Measurements from ENCODE around the gene RNF169.
"Not testable (repeated sequence)": the region's sequence is repeated elsewhere in the genome, so short reads cannot be mapped to it uniquely, and the experiment has no call there.

DNA sequence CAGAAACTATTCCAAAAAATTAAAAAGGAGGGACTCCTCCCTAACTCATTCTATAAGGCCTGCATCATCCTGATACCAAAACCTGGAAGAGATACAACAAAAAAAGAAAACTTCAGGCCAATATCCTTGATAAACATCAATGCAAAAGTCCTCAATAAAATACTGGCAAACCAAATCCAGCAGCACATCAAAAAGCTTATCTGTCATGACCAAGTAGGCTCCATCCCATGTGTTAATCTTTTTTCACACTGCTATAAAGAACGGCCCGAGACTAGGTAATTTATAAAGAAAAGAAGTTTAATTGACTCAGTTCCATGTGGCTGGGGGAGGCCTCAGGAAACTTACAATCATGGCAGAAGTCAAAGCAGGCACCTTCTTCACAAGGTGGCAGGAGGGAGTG is 76.9 kb downstream of the RNF169 start:
- not testable (repeated sequence) for TF ChIP-seq MAFK (IDR thresholded peaks at IDR 0.05; ENCODE audit: low read length); MYC (IDR thresholded peaks at IDR 0.05; ENCODE audit: low read depth, low read length); MYC (CRISPR knock-in tag; IDR thresholded peaks at IDR 0.05; ENCODE audit: borderline replicate concordance, low read depth); TAF1 (IDR thresholded peaks at IDR 0.05; ENCODE audit: control insufficient read depth, extremely low read depth, insufficient read depth, low read length, severe bottlenecking)
- TF ChIP-seq, protein P1, sequence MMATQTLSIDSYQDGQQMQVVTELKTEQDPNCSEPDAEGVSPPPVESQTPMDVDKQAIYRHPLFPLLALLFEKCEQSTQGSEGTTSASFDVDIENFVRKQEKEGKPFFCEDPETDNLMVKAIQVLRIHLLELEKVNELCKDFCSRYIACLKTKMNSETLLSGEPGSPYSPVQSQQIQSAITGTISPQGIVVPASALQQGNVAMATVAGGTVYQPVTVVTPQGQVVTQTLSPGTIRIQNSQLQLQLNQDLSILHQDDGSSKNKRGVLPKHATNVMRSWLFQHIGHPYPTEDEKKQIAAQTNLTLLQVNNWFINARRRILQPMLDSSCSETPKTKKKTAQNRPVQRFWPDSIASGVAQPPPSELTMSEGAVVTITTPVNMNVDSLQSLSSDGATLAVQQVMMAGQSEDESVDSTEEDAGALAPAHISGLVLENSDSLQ (IDR thresholded peaks at IDR 0.05) = not testable (repeated sequence)
- TF ChIP-seq, protein P2, sequence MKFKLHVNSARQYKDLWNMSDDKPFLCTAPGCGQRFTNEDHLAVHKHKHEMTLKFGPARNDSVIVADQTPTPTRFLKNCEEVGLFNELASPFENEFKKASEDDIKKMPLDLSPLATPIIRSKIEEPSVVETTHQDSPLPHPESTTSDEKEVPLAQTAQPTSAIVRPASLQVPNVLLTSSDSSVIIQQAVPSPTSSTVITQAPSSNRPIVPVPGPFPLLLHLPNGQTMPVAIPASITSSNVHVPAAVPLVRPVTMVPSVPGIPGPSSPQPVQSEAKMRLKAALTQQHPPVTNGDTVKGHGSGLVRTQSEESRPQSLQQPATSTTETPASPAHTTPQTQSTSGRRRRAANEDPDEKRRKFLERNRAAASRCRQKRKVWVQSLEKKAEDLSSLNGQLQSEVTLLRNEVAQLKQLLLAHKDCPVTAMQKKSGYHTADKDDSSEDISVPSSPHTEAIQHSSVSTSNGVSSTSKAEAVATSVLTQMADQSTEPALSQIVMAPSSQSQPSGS (CRISPR knock-in tag; IDR thresholded peaks at IDR 0.05) = not testable (repeated sequence)
- TF ChIP-seq, protein P3, sequence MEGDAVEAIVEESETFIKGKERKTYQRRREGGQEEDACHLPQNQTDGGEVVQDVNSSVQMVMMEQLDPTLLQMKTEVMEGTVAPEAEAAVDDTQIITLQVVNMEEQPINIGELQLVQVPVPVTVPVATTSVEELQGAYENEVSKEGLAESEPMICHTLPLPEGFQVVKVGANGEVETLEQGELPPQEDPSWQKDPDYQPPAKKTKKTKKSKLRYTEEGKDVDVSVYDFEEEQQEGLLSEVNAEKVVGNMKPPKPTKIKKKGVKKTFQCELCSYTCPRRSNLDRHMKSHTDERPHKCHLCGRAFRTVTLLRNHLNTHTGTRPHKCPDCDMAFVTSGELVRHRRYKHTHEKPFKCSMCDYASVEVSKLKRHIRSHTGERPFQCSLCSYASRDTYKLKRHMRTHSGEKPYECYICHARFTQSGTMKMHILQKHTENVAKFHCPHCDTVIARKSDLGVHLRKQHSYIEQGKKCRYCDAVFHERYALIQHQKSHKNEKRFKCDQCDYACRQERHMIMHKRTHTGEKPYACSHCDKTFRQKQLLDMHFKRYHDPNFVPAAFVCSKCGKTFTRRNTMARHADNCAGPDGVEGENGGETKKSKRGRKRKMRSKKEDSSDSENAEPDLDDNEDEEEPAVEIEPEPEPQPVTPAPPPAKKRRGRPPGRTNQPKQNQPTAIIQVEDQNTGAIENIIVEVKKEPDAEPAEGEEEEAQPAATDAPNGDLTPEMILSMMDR (IDR thresholded peaks at IDR 0.05 in 2 of 3, conservative IDR thresholded peaks at IDR 0.05 in 1 of 3; ENCODE audit: insufficient read depth in 2 of 3, low read depth in 1 of 3, low read length in 3 of 3) = not testable (repeated sequence)

Measured in K562 (cell line).